ENCODE results near the gene THAP12.

THAP12 gene

DNA sequence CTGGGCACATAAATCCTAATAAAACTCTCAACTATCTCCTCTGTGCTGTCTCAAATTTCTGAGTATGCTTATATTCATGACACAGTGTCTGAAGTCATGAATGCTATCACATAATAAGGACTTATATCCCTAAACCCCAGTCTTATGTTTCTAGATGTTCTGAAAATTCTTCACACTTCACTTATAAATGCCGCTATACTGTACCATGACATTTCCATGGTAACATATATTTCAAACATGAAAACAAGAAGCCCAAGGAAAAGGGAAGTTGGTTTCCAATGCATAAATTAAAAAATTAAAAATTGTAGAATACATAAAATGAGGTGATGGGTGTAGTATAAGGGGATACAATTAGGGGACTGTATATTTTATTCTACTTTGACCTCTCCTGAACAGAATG, 11.9 kb upstream of the THAP12 start:
- Mint-ChIP-seq H3K4me1 (ENCODE audit: low read depth) (no peaks in the 10 kb centered on the region), H3K9me3 (no peaks in the 10 kb centered on the region), H3K27me3 (no peaks in the 10 kb centered on the region), H3K27ac (no peak overlapping the region), H3K36me3 (ENCODE audit: low read depth) (no peaks in the 10 kb centered on the region), H3K4me3 (no peak overlapping the region)
- no peak for DNase-seq

GRCh38 chr11:76391811-76392475, 11.0 kb upstream of the THAP12 start:
- no peak overlapping the region for H3K27ac Mint-ChIP-seq
- H3K36me3 Mint-ChIP-seq (ENCODE audit: low read depth): no peaks in the 10 kb centered on the region
- no peaks in the 10 kb centered on the region for H3K9me3 Mint-ChIP-seq
- H3K27me3 Mint-ChIP-seq: no peaks in the 10 kb centered on the region
- DNase-seq: no peak
- no peak overlapping the region for H3K4me3 Mint-ChIP-seq
- H3K4me1 Mint-ChIP-seq (ENCODE audit: low read depth): no peaks in the 10 kb centered on the region

DNA sequence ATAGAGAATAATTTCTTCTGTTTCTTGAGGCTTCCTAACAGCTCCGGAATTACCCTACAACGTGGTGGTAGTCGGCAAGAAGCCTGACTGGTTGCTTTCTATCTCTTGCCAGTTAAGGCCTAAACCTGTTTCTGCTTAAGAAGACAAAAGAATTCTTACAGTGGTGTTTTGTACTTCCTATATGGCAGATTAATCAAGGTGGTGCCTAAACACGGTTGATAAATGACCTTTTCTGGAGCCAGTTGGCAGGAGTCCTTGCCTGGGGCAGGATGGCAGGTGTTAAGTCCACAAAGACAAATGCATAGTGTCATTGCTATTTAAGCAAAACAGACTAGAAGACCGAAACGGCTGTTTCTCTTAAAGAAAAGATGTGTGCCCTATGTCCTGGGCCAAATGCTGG, 10.1 kb upstream of the THAP12 start:
- H3K4me3 Mint-ChIP-seq: no peak overlapping the region
- H3K4me1 Mint-ChIP-seq (ENCODE audit: low read depth): peaks cover 1% of the 10 kb centered on the region
- H3K9me3 Mint-ChIP-seq: no peaks in the 10 kb centered on the region
- no peak for DNase-seq
- H3K36me3 Mint-ChIP-seq (ENCODE audit: low read depth): no peaks in the 10 kb centered on the region
- H3K27ac Mint-ChIP-seq: no peak overlapping the region
- H3K27me3 Mint-ChIP-seq: no peaks in the 10 kb centered on the region

GRCh38 chr11:76388408-76388807, 7.5 kb upstream of the THAP12 start:
- Mint-ChIP-seq H3K27ac (no peak overlapping the region), H3K36me3 (ENCODE audit: low read depth) (peaks cover 5% of the 10 kb centered on the region), H3K27me3 (no peaks in the 10 kb centered on the region), H3K9me3 (no peaks in the 10 kb centered on the region), H3K4me3 (no peak overlapping the region), H3K4me1 (ENCODE audit: low read depth) (peaks cover 11% of the 10 kb centered on the region)
- DNase-seq: no peak

DNA sequence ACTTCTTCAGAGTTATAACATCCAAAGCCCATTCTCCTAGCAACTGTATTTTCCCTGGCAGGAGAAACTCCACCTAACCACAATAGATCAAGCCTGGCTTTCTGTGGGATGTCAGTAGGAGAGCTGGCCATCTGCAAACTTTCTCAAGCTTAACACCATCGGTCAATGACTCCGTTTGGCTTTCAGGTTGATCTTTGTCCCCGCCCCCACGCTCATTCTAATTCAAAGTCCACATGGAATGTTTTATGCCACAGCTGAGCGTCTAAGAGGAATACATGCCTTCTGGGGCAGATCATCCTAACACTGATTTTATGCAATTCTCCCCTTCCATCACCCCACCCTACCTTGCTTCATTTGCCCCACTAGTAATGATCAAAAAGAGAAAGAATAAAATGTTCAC, 5.0 kb upstream of the THAP12 start:
- H3K4me1 Mint-ChIP-seq (ENCODE audit: low read depth): peaks cover 31% of the 10 kb centered on the region
- DNase-seq: no peak
- peaks cover 13% of the 10 kb centered on the region for H3K36me3 Mint-ChIP-seq (ENCODE audit: low read depth)
- no peak overlapping the region for H3K27ac Mint-ChIP-seq
- no peaks in the 10 kb centered on the region for H3K9me3 Mint-ChIP-seq
- H3K27me3 Mint-ChIP-seq: no peaks in the 10 kb centered on the region
- H3K4me3 Mint-ChIP-seq: no peak overlapping the region

GRCh38 chr11:76382209-76382608, 1.3 kb upstream of the THAP12 start:
- peaks cover 58% of the 10 kb centered on the region for H3K4me1 Mint-ChIP-seq (ENCODE audit: low read depth)
- no peak overlapping the region for H3K27ac Mint-ChIP-seq
- H3K36me3 Mint-ChIP-seq (ENCODE audit: low read depth): peaks cover 21% of the 10 kb centered on the region
- no peak for DNase-seq
- no peaks in the 10 kb centered on the region for H3K27me3 Mint-ChIP-seq
- H3K9me3 Mint-ChIP-seq: no peaks in the 10 kb centered on the region
- H3K4me3 Mint-ChIP-seq: peak overlapping the region; percentile 91

- Mint-ChIP-seq H3K9me3 (no peaks in the 10 kb centered on the region), H3K36me3 (ENCODE audit: low read depth) (peaks cover 20% of the 10 kb centered on the region), H3K27me3 (no peaks in the 10 kb centered on the region), H3K27ac (peak overlapping the region; percentile 94), H3K4me3 (peak overlapping the region; percentile 88), H3K4me1 (ENCODE audit: low read depth) (peaks cover 72% of the 10 kb centered on the region)
- peak; percentile 79 for DNase-seq
Observed at GRCh38 chr11:76380159-76380976, 564 bp downstream of the THAP12 start.

DNA sequence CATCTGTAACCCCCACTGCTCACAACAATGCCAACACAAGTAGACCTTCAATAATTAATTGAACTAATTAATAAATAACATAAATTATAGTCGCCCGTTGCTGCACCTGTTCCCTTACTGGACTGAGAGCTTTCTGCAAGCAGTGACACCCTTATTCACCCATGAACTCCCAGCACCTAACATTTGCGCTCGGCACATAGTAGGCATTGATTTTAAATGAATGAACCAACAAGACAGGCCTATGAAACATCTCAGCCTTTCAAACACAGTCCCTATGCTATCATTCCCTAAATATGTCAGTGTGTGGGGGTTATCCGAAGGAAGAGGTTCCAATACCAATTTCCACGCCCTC, 1.1 kb downstream of the THAP12 start:
- H3K27ac Mint-ChIP-seq: peak overlapping the region; percentile 94
- H3K27me3 Mint-ChIP-seq: no peaks in the 10 kb centered on the region
- no peak for DNase-seq
- peaks cover 18% of the 10 kb centered on the region for H3K36me3 Mint-ChIP-seq (ENCODE audit: low read depth)
- peaks cover 75% of the 10 kb centered on the region for H3K4me1 Mint-ChIP-seq (ENCODE audit: low read depth)
- no peaks in the 10 kb centered on the region for H3K9me3 Mint-ChIP-seq
- peak overlapping the region; percentile 88 for H3K4me3 Mint-ChIP-seq

DNA sequence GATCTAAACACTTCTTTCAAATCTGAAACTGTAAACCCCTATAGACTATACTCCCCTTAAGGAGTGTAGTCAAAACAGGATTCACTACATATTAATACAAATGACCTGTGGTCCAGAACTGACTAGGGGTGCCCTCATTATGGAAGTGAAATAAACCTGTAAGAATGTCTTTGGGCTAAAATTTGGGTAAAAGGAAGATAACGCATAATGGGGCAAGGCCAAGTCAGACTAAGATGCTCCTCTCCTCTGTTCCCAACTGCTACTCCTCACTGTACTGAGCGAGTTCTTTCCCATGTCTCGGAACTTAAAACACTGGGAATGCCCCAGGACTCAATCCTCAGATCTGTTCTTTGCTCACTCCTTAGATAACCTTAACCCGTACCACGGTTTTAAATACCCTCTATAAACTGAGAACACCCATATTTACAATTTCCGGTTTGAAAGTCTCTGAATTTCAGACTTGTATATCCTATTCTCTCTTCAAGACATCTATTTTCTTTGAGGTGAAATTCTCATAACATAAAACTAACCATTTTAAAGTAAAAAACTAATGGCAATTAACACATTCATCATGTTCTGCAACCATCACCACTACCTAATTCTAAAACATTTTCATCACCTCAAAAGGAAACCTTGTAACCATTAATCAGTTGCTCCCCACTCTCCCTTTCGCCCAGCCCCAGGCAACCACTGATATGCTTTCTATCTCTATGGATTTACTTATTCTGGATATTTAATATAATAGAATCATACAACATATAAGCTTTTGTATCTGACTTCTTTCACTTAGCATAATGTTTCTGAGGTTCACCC, 4.0 kb downstream of the THAP12 start:
- Mint-ChIP-seq H3K9me3 (no peaks in the 10 kb centered on the region), H3K27me3 (no peaks in the 10 kb centered on the region), H3K4me1 (ENCODE audit: low read depth) (peaks cover 78% of the 10 kb centered on the region), H3K36me3 (ENCODE audit: low read depth) (peaks cover 23% of the 10 kb centered on the region), H3K27ac (peak overlapping the region; percentile 55), H3K4me3 (peak overlapping the region; percentile 4)
- no peak for DNase-seq

GRCh38 chr11:76371170-76371569, 9.8 kb downstream of the THAP12 start:
- DNase-seq: no peak
- peak overlapping the region; percentile 82 for H3K27ac Mint-ChIP-seq
- H3K27me3 Mint-ChIP-seq: no peaks in the 10 kb centered on the region
- peaks cover 73% of the 10 kb centered on the region for H3K4me1 Mint-ChIP-seq (ENCODE audit: low read depth)
- H3K36me3 Mint-ChIP-seq (ENCODE audit: low read depth): peaks cover 10% of the 10 kb centered on the region
- H3K9me3 Mint-ChIP-seq: no peaks in the 10 kb centered on the region
- H3K4me3 Mint-ChIP-seq: peak overlapping the region; percentile 13

GRCh38 chr11:76369406-76369805, 11.5 kb downstream of the THAP12 start:
- no peak for DNase-seq
- Mint-ChIP-seq H3K4me1 (ENCODE audit: low read depth) (peaks cover 65% of the 10 kb centered on the region), H3K4me3 (no peak overlapping the region), H3K27ac (no peak overlapping the region), H3K9me3 (no peaks in the 10 kb centered on the region), H3K36me3 (ENCODE audit: low read depth) (peaks cover 28% of the 10 kb centered on the region), H3K27me3 (no peaks in the 10 kb centered on the region)

DNA sequence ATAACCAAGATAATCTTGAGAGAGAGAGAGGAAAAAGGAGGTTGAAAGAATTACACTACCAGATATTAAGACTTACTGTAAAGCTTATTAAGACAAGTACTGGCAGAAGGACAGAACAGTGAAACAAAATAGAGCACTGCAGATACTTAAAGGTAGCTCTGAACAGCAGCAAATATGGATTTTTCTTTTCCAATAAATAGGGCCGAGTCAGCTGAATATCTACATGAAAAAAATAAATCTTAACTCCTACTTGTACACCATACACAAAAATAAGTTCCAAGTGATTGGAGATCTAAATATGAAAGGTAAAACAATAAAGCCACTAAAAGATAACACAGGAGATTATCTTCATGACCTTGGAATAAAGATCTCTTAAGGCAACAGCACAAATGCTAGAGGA, 12.4 kb downstream of the THAP12 start:
- Mint-ChIP-seq H3K4me3 (no peak overlapping the region), H3K4me1 (ENCODE audit: low read depth) (peaks cover 63% of the 10 kb centered on the region), H3K27me3 (no peaks in the 10 kb centered on the region), H3K36me3 (ENCODE audit: low read depth) (peaks cover 32% of the 10 kb centered on the region), H3K27ac (no peak overlapping the region), H3K9me3 (no peaks in the 10 kb centered on the region)
- DNase-seq: no peak

DNA sequence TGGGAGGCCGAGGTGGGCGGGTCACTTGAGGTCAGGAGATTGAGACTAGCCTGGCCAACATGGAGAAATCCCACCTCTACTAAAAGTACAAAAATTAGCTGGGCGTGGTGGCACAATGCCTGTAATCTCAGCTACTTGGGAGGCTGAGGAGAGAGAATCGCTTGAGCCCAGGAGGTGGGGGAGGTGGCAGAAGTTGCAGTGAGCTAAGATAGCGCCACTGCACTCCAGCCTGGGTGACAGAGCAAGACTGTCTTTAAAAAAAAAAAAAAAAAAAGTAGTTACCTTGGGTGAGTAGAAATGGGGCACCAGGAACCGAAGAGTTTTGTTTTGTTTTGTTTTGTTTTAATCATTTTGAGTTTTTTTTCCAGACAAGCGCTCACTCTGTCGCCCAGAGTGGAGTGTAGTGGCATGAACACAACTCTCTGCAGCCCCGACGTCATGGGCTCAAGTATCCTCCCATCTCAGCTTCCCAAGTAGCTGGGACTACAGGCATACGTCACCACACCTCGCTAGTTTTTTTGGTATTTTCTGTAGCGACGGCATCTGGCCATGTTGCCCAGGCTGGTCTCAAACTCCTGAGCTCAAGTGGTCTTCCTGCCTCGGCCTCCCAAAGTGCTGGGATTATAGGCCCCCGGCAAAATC, 15.8 kb downstream of the THAP12 start:
- peaks cover 57% of the 10 kb centered on the region for H3K36me3 Mint-ChIP-seq (ENCODE audit: low read depth)
- H3K4me3 Mint-ChIP-seq: no peak overlapping the region
- DNase-seq: no peak
- H3K4me1 Mint-ChIP-seq (ENCODE audit: low read depth): peaks cover 60% of the 10 kb centered on the region
- H3K9me3 Mint-ChIP-seq: no peaks in the 10 kb centered on the region
- no peaks in the 10 kb centered on the region for H3K27me3 Mint-ChIP-seq
- H3K27ac Mint-ChIP-seq: no peak overlapping the region

DNA sequence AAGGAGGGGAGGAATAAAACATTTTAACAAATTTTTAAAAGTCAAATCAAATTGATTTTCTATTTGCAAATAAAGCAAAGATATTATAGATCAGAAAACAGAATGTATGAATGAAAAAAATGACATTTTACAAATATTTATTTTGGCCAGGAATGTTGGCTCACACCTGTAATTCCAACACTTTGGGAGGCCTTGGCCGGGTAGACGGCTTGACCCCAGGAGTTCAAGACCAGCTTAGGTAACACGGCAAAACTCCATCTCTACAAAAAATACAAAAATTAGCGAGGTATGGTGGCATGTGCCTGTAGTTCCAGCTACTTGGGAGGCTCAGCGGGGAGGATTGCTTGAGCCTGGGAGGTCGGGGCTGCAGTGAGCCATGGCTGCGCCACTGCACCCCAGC, 18.2 kb downstream of the THAP12 start:
- H3K4me3 Mint-ChIP-seq: no peak overlapping the region

More for the DNA sequence above, 18.2 kb downstream of the THAP12 start:
- H3K4me1 Mint-ChIP-seq (ENCODE audit: low read depth): peaks cover 38% of the 10 kb centered on the region
- DNase-seq: no peak
- no peaks in the 10 kb centered on the region for H3K27me3 Mint-ChIP-seq
- peaks cover 81% of the 10 kb centered on the region for H3K36me3 Mint-ChIP-seq (ENCODE audit: low read depth)
- no peak overlapping the region for H3K27ac Mint-ChIP-seq
- H3K9me3 Mint-ChIP-seq: no peaks in the 10 kb centered on the region
